Right renal pelvis (tissue), 4 donors: Measurements from ENCODE around the gene UAP1. TPM values are rescaled to one million over a fixed set of nuclear protein-coding genes. Genes with fewer than 3 reads are reported as not detected.

ENCODE experiments used
- DNase-seq, 4 donors: peaks; one replicate each; pipeline ENCODE4 v3.0.0-alpha.2; 2013; ENCODE audit warnings: low read depth in 4 of 4, low spot score in 3 of 4, missing footprints in 1 of 4
- polyA plus RNA-seq, 4 donors: library from polyadenylated mRNA; unstranded; fragments of 120-200 nt; gene quantifications; one replicate each; pipeline ENCODE4 v1.2.1, GENCODE V29; 2013; ENCODE audit not compliant: insufficient read length in 4 of 4

UAP1 gene
- polyA plus RNA-seq, 4 donors, result 32.8 to 35.3 (median 34.1) TPM

GRCh38 chr1:162649583-162649982 lies 88.1 kb downstream of the UAP1 start:
- DNase-seq, result no peak

Other genes with a start within 250 kb of the UAP1 start
- gene SPATA46, start 184.9 kb upstream of the UAP1 start, polyA plus RNA-seq, result 1 to 10 TPM in 2 of 4 donors, under 1 TPM in 2; 0.39 to 1.6 (median 0.85) TPM
- 10 to 100 TPM; 15.7 to 21.3 (median 17.8) TPM for gene C1orf226, start 180.0 kb upstream of the UAP1 start, polyA plus RNA-seq
- under 1 TPM; 0.14 to 0.49 (median 0.20) TPM for gene SH2D1B, start 149.6 kb upstream of the UAP1 start, polyA plus RNA-seq
- gene UHMK1, start 63.9 kb upstream of the UAP1 start, polyA plus RNA-seq, result 10 to 100 TPM; 32.6 to 44.4 (median 42.3) TPM
- gene DDR2, start 70.7 kb downstream of the UAP1 start, polyA plus RNA-seq, result 10 to 100 TPM; 20.3 to 23.9 (median 22.1) TPM
- gene HSD17B7, start 229.0 kb downstream of the UAP1 start, polyA plus RNA-seq, result 10 to 100 TPM; 15.4 to 18.4 (median 17.1) TPM